B cell (primary cell): ENCODE measurements around the gene IL1RAPL1. TPM values are rescaled to one million over a fixed set of nuclear protein-coding genes. Genes with fewer than 3 reads are reported as not detected.

Source experiments
- ATAC-seq: fragments of 200-7000 bp; cut with Tn5 transposase; one replicate; pipeline ENCODE4 v1.10.0; 2021; ENCODE audit warnings: low read depth, mild to moderate bottlenecking, moderate number of reproducible peaks, moderate library complexity
- CTCF ChIA-PET: fragments of 350-600 bp; sonication (Branson Sonifier 250); formaldehyde crosslinking; loops from one replicate; lab custom pipeline; 2021; ENCODE audit warnings: antibody characterized with exemption, inconsistent platforms; lab: Charles Lee
- POLR2A ChIA-PET: fragments of 350-600 bp; sonication (Branson Sonifier 250); formaldehyde crosslinking; loops from one replicate; lab custom pipeline; 2021; ENCODE audit warnings: antibody characterized with exemption; lab: Charles Lee
- DNase-seq: peaks from one replicate; pipeline ENCODE4 v3.0.0; 2013
- H2AFZ ChIP-seq: 2 replicates; pipeline ENCODE4 v1.6.1; 2012; ENCODE audit warnings: mild to moderate bottlenecking, low read depth, low read length; ENCODE audit not compliant: insufficient read depth, poor library complexity, severe bottlenecking
- H3K27ac ChIP-seq, 2 donors: 1 replicate in 1 of 2; 2 replicates in 1 of 2; pipeline ENCODE4 v1.5.1; 2012 to 2013; ENCODE audit warnings: low read length in 2 of 2, mild to moderate bottlenecking in 2 of 2, moderate library complexity in 1 of 2
- H3K27me3 ChIP-seq, 4 experiments: fragments of 200-600 bp in 1 of 4; sonication (generic) in 1 of 4; replicated peaks in 1 of 4; 1 replicate in 2 of 4; 2 replicates in 2 of 4; pipeline versions ENCODE4 v1.6.1 to v1.7.0; 2013 to 2016; ENCODE audit warnings: low read length in 3 of 4, mild to moderate bottlenecking in 2 of 4, mixed read lengths in 1 of 4, moderate library complexity in 1 of 4; ENCODE audit not compliant: insufficient read depth in 4 of 4, control insufficient read depth in 3 of 4; ENCODE audit errors: control extremely low read depth in 1 of 4
- H3K36me3 ChIP-seq, 2 experiments: replicated peaks in 1 of 2; 1 replicate in 1 of 2; 2 replicates in 1 of 2; pipeline versions ENCODE4 v1.6.1 to v1.7.1; 2013; ENCODE audit warnings: low read length in 1 of 2; ENCODE audit not compliant: insufficient read depth in 2 of 2, control insufficient read depth in 1 of 2; ENCODE audit errors: control extremely low read depth in 1 of 2, extremely low read depth in 1 of 2
- H3K4me1 ChIP-seq, 2 donors: fragments of 200-600 bp in 1 of 2; sonication (generic) in 1 of 2; 1 replicate in 1 of 2; 2 replicates in 1 of 2; pipeline versions ENCODE4 v1.5.1 to v1.6.1; 2013 to 2017; ENCODE audit warnings: low read length in 2 of 2; ENCODE audit not compliant: control insufficient read depth in 2 of 2, insufficient read depth in 2 of 2
- H3K4me2 ChIP-seq: replicated peaks from 2 replicates; pipeline ENCODE3; 2012; ENCODE audit warnings: mild to moderate bottlenecking, low read depth, low read length; ENCODE audit not compliant: poor library complexity, severe bottlenecking
- H3K4me3 ChIP-seq, 5 experiments: fragments of 200-600 bp in 1 of 5; sonication (generic) in 1 of 5; 1 replicate in 3 of 5; 2 replicates in 2 of 5; pipeline versions ENCODE4 v1.5.1 to v1.7.0; 2011 to 2016; ENCODE audit warnings: low read length in 4 of 5, mild to moderate bottlenecking in 4 of 5, low read depth in 2 of 5, control low read depth in 1 of 5, moderate library complexity in 1 of 5; ENCODE audit not compliant: insufficient read depth in 1 of 5; ENCODE audit errors: control extremely low read depth in 1 of 5, extremely low read depth in 1 of 5
- H3K79me2 ChIP-seq: fragments of 200-600 bp; sonication (generic); one replicate; pipeline ENCODE4 v1.6.0; 2016; ENCODE audit warnings: low read length; ENCODE audit not compliant: control insufficient read depth, insufficient read depth
- H3K9ac ChIP-seq: fragments of 200-600 bp; sonication (generic); 2 replicates; pipeline ENCODE4 v1.6.1; 2017; ENCODE audit warnings: mild to moderate bottlenecking, low read length, moderate library complexity
- H3K9me3 ChIP-seq, 3 donors: one replicate each; pipeline versions ENCODE4 v1.6.1 to v1.7.1; 2013; ENCODE audit warnings: low read length in 2 of 3; ENCODE audit not compliant: control insufficient read depth in 2 of 3, insufficient read depth in 1 of 3; ENCODE audit errors: control extremely low read depth in 1 of 3
- H4K20me1 ChIP-seq: 2 replicates; pipeline ENCODE4 v1.6.0; 2012; ENCODE audit warnings: mild to moderate bottlenecking, low read length; ENCODE audit not compliant: insufficient read depth, control insufficient read depth, poor library complexity, severe bottlenecking
- H3K27ac Mint-ChIP-seq: one replicate; pipeline ENCODE4 v1.8.0; 2021; ENCODE audit warnings: mixed read lengths
- H3K27me3 Mint-ChIP-seq: one replicate; pipeline ENCODE4 v1.8.0; 2021; ENCODE audit warnings: mixed read lengths
- H3K4me1 Mint-ChIP-seq: one replicate; pipeline ENCODE4 v1.8.0; 2021; ENCODE audit warnings: mixed read lengths
- H3K4me3 Mint-ChIP-seq: one replicate; pipeline ENCODE4 v1.8.0; 2021; ENCODE audit warnings: mixed read lengths
- H3K9me3 Mint-ChIP-seq: one replicate; pipeline ENCODE4 v1.8.0; 2022; ENCODE audit warnings: mixed read lengths; ENCODE audit not compliant: insufficient read depth
- WGBS: methylation state at CpG from one replicate; pipeline ENCODE4 v1.1.5; 2013; ENCODE audit warnings: missing lambda C conversion rate; ENCODE audit not compliant: insufficient coverage; 5-methylcytosine and 5-hydroxymethylcytosine counted together
- intact Hi-C: fragments of 100-400 bp; cut with micrococcal nuclease; formaldehyde crosslinking; loops from one replicate; pipeline ENCODE4 v1.10.0; 2022
- polyA plus RNA-seq: library from polyadenylated mRNA; depleted of rRNA; stranded (reverse); fragments of >200 nt; gene quantifications from 2 replicates; pipeline ENCODE4 v1.2.3, GENCODE V29; 2012
- total RNA-seq, 2 donors: library from RNA; stranded (reverse); fragments of 120-200 nt in 1 of 2; gene quantifications; 1 replicate in 1 of 2; 2 replicates in 1 of 2; pipeline versions ENCODE4 v1.2.3 to v1.2.4, GENCODE V29; 2013 to 2022
- TF ChIP-seq, protein P1 (sequence below): fragments of 200-600 bp; IDR thresholded peaks from one replicate; pipeline ENCODE4 v1.8.0; 2022; ENCODE audit warnings: antibody characterized with exemption, mild to moderate bottlenecking

IL1RAPL1 gene
- total and polyA plus RNA-seq, 2 donors (not counting 1 experiment from before 2014, with no cell fraction given), result not detected

GRCh38 chrX:29468911-29469494 lies 881.8 kb downstream of the IL1RAPL1 start:
- Histone ChIP-seq H3K4me1 (no peaks in the 10 kb centered on the region), H3K27me3 (no peaks in the 10 kb centered on the region), H3K4me3 (no peak overlapping the region), H3K9ac (no peak overlapping the region), H2AFZ (no peak overlapping the region), H3K9me3 (no peaks in the 10 kb centered on the region), H3K27ac (no peak overlapping the region), H3K4me2 (no peak overlapping the region), H4K20me1 (no peaks in the 10 kb centered on the region), H3K36me3 (no peaks in the 10 kb centered on the region), H3K79me2 (no peaks in the 10 kb centered on the region)
- H3K9me3 Mint-ChIP-seq, result no peaks in the 10 kb centered on the region
- DNase-seq, result no peak
- ATAC-seq, result no peak
- H3K27me3 Mint-ChIP-seq, result no peaks in the 10 kb centered on the region
- TF ChIP-seq, protein P1, sequence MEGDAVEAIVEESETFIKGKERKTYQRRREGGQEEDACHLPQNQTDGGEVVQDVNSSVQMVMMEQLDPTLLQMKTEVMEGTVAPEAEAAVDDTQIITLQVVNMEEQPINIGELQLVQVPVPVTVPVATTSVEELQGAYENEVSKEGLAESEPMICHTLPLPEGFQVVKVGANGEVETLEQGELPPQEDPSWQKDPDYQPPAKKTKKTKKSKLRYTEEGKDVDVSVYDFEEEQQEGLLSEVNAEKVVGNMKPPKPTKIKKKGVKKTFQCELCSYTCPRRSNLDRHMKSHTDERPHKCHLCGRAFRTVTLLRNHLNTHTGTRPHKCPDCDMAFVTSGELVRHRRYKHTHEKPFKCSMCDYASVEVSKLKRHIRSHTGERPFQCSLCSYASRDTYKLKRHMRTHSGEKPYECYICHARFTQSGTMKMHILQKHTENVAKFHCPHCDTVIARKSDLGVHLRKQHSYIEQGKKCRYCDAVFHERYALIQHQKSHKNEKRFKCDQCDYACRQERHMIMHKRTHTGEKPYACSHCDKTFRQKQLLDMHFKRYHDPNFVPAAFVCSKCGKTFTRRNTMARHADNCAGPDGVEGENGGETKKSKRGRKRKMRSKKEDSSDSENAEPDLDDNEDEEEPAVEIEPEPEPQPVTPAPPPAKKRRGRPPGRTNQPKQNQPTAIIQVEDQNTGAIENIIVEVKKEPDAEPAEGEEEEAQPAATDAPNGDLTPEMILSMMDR, result no peak
- no CpG with 5 or more reads among the region's 4 CpGs for WGBS
- ChIA-PET CTCF (no interaction called here), POLR2A (no interaction called here)
- H3K27ac Mint-ChIP-seq, result no peak overlapping the region
- intact Hi-C loops, result no loop called here
- H3K4me3 Mint-ChIP-seq, result no peak overlapping the region
- H3K4me1 Mint-ChIP-seq, result no peaks in the 10 kb centered on the region

- H3K4me3 Mint-ChIP-seq, result no peak overlapping the region
- H3K36me3 ChIP-seq, result no peaks in the 10 kb centered on the region
- intact Hi-C loops, result no loop called here
These were observed 882.8 kb downstream of the IL1RAPL1 start for GRCh38 chrX:29470030-29470429.

More at GRCh38 chrX:29470030-29470429, 882.8 kb downstream of the IL1RAPL1 start:
- Mint-ChIP-seq H3K9me3 (no peaks in the 10 kb centered on the region), H3K27me3 (no peaks in the 10 kb centered on the region), H3K27ac (no peak overlapping the region), H3K4me1 (no peaks in the 10 kb centered on the region)
- Histone ChIP-seq H3K27ac (no peak overlapping the region), H3K9me3 (no peaks in the 10 kb centered on the region), H3K9ac (no peak overlapping the region), H3K79me2 (no peaks in the 10 kb centered on the region), H3K4me3 (no peak overlapping the region), H3K4me2 (no peak overlapping the region), H3K4me1 (no peaks in the 10 kb centered on the region), H3K27me3 (no peaks in the 10 kb centered on the region), H2AFZ (no peak overlapping the region), H4K20me1 (no peaks in the 10 kb centered on the region)
- TF ChIP-seq, protein P1, result no peak
- ATAC-seq, result no peak
- no peak for DNase-seq
- CTCF ChIA-PET, result no interaction called here
- WGBS, result no CpG with 5 or more reads among the region's 1 CpG
- POLR2A ChIA-PET, result no interaction called here
